NT2/D1 (cell line): ENCODE measurements around the gene PRR15.

Experiments
- SUZ12 ChIP-seq: IDR thresholded peaks from 2 replicates; pipeline ENCODE4 v1.6.1; 2011; ENCODE audit not compliant: insufficient read length, insufficient read depth; ENCODE audit errors: extremely low read depth
- YY1 ChIP-seq: IDR thresholded peaks from 2 replicates; pipeline ENCODE4 v1.6.1; 2011; ENCODE audit not compliant: insufficient read length, insufficient read depth

DNA sequence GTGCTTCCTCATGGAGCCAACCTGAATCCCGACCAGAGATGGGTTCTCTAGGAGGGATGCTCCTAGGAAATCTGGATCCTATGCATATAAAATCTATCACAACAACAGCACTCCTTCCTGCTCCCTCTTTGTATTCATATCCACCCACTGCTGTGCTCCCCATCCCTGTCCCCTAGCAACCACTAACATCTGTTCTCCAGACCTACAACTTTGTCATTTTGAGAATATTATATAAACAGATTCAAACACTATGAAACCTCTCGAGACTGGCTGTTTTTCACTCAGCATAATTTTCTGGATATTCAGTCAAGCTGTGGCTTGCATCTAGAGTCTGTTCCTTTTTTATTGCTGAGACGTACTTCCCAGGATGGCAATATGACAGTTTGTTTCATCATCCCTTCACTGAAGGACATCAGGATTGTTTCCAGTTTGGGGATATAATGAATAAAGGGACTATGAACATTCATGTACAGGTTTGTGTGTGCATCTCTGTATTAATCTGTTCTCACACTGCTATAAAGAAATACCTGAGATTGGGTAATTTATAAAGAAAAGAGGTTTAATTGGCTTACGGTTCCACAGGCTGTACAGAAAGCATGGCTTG lies 36.0 kb upstream of the PRR15 start:
- no peak for TF ChIP-seq SUZ12
- no peak for TF ChIP-seq YY1
